ENCODE data around the gene SPOPL. TPM values are rescaled to one million over a fixed set of nuclear protein-coding genes. Genes with fewer than 3 reads are reported as not detected.

The SPOPL gene
- total and polyA plus RNA-seq, 9 of the 15 experiments (the other 6 are each of a cell fraction or from before 2014, with no cell fraction given): 0.53 to 6.1 (median 4.1) TPM

- TF ChIP-seq, protein P1, sequence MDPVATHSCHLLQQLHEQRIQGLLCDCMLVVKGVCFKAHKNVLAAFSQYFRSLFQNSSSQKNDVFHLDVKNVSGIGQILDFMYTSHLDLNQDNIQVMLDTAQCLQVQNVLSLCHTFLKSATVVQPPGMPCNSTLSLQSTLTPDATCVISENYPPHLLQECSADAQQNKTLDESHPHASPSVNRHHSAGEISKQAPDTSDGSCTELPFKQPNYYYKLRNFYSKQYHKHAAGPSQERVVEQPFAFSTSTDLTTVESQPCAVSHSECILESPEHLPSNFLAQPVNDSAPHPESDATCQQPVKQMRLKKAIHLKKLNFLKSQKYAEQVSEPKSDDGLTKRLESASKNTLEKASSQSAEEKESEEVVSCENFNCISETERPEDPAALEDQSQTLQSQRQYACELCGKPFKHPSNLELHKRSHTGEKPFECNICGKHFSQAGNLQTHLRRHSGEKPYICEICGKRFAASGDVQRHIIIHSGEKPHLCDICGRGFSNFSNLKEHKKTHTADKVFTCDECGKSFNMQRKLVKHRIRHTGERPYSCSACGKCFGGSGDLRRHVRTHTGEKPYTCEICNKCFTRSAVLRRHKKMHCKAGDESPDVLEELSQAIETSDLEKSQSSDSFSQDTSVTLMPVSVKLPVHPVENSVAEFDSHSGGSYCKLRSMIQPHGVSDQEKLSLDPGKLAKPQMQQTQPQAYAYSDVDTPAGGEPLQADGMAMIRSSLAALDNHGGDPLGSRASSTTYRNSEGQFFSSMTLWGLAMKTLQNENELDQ (CRISPR knock-in tag; IDR thresholded peaks at IDR 0.05; ENCODE audit: borderline replicate concordance): no peak
- no peak for TF ChIP-seq EZH2 (IDR thresholded peaks at IDR 0.05; ENCODE audit: borderline replicate concordance, low read depth, low read length)
- TF ChIP-seq ZNF699 (CRISPR knock-in tag; IDR thresholded peaks at IDR 0.05; ENCODE audit: insufficient replicate concordance): no peak
- TF ChIP-seq HDAC1 (IDR thresholded peaks at IDR 0.05): no peak
- TF ChIP-seq NR1H2 (CRISPR knock-in tag; IDR thresholded peaks at IDR 0.05): no peak
- no peak for TF ChIP-seq ZNF75A (CRISPR knock-in tag; IDR thresholded peaks at IDR 0.05)
- no peak for TF ChIP-seq RBM34 (IDR thresholded peaks at IDR 0.05; ENCODE audit: borderline replicate concordance, insufficient read depth, low read length)
- TF ChIP-seq CGGBP1 (CRISPR knock-in tag; IDR thresholded peaks at IDR 0.05): peak; percentile 71; the same call in 1 of the 2 replicates
- no peak for TF ChIP-seq ZKSCAN3 (CRISPR knock-in tag; IDR thresholded peaks at IDR 0.05)
- TF ChIP-seq HNRNPL (IDR thresholded peaks at IDR 0.05; ENCODE audit: low read depth, low read length): no peak
- no peak for TF ChIP-seq POU5F1 (IDR thresholded peaks at IDR 0.05; ENCODE audit: borderline replicate concordance, low read depth, low read length, partially characterized antibody)
- TF ChIP-seq ZNF551 (CRISPR knock-in tag; IDR thresholded peaks at IDR 0.05): no peak
- no peak for TF ChIP-seq TBL1XR1 (IDR thresholded peaks at IDR 0.05; ENCODE audit: low read length in 2 of 2)
- no peak for TF ChIP-seq DDX20 (tag; IDR thresholded peaks at IDR 0.05; ENCODE audit: low read depth)
- no peak for TF ChIP-seq ZNF274 (IDR thresholded peaks at IDR 0.05; ENCODE audit: borderline replicate concordance, low read depth, low read length)
- TF ChIP-seq RFX5 (IDR thresholded peaks at IDR 0.05; ENCODE audit: low read depth, low read length): no peak
- peak; percentile 80 for TF ChIP-seq ELF2 (CRISPR knock-in tag; IDR thresholded peaks at IDR 0.05)
- peak; percentile 64; the same call in 1 of the 2 replicates for TF ChIP-seq ZNF444 (CRISPR knock-in tag; IDR thresholded peaks at IDR 0.05)
- TF ChIP-seq ZNF263 (CRISPR knock-in tag; IDR thresholded peaks at IDR 0.05; ENCODE audit: borderline replicate concordance): no peak
- no peak for TF ChIP-seq CREBBP (IDR thresholded peaks at IDR 0.05; ENCODE audit: low read depth, low read length)
- TF ChIP-seq, protein P2, sequence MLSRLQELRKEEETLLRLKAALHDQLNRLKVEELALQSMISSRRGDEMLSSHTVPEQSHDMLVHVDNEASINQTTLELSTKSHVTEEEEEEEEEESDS (CRISPR knock-in tag; IDR thresholded peaks at IDR 0.05): no peak
- TF ChIP-seq PRMT5 (CRISPR knock-in tag; IDR thresholded peaks at IDR 0.05): no peak
- no peak for TF ChIP-seq EWSR1 (IDR thresholded peaks at IDR 0.05; ENCODE audit: borderline replicate concordance, low read depth, partially characterized antibody)
- no peak for TF ChIP-seq SMAD3 (CRISPR knock-in tag; conservative IDR thresholded peaks at IDR 0.05)
- TF ChIP-seq CHD1 (IDR thresholded peaks at IDR 0.05; ENCODE audit: low read length): no peak
- peak; percentile 74 for TF ChIP-seq TBP (optimal IDR thresholded peaks at IDR 0.05; ENCODE audit: low read depth, low read length)
- no peak for TF ChIP-seq PHTF2 (CRISPR knock-in tag; IDR thresholded peaks at IDR 0.05)
Observed at GRCh38 chr2:138501425-138502254, at the start of gene SPOPL (continued).
